ENCODE data around the gene GDNF.

DNA sequence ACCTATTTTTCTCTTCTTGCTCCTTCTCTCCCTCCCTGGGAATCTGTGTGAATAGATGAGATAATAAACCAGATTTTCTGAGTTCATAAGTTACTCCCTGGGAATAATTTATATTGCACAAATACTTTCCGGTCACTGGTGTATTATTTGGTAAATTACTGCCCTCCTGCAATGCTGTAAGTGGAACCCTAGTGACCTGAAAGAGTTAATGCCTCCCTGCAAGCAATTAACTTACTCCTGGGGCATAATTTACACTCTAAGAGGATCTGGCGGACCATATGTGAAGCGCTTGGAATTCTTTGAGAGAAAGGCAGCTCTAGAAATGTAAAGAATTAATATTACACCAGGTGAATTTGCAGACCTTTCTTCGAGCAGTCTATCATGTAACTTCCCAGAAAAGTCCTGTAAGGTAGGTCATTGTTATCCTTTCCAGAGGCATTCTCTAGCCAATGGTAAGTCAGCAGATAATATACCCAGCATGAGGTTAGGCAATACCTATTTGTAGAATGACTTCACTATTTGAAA lies 7.0 kb upstream of the GDNF start:
- TF ChIP-seq, protein P1, sequence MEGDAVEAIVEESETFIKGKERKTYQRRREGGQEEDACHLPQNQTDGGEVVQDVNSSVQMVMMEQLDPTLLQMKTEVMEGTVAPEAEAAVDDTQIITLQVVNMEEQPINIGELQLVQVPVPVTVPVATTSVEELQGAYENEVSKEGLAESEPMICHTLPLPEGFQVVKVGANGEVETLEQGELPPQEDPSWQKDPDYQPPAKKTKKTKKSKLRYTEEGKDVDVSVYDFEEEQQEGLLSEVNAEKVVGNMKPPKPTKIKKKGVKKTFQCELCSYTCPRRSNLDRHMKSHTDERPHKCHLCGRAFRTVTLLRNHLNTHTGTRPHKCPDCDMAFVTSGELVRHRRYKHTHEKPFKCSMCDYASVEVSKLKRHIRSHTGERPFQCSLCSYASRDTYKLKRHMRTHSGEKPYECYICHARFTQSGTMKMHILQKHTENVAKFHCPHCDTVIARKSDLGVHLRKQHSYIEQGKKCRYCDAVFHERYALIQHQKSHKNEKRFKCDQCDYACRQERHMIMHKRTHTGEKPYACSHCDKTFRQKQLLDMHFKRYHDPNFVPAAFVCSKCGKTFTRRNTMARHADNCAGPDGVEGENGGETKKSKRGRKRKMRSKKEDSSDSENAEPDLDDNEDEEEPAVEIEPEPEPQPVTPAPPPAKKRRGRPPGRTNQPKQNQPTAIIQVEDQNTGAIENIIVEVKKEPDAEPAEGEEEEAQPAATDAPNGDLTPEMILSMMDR (conservative IDR thresholded peaks at IDR 0.05; ENCODE audit: low read depth, low read length), result no peak
- no peak for TF ChIP-seq EZH2 (IDR thresholded peaks at IDR 0.05; ENCODE audit: borderline replicate concordance, low read depth, low read length, poor library complexity, severe bottlenecking)

Data from A673 (cell line).